ENCODE results near the gene DEFB121.
"Not testable (repeated sequence)": the region's sequence is repeated elsewhere in the genome, so short reads cannot be mapped to it uniquely, and the experiment has no call there.

Gene DEFB121

GRCh38 chr20:31415653-31416052 is 9.6 kb upstream of the DEFB121 start:
- Histone ChIP-seq H3K4me3 (ENCODE audit: low read length) (no peak overlapping the region), H3K9ac (ENCODE audit: low read length) (no peak overlapping the region), H3K27ac (ENCODE audit: low read depth, low read length) (no peak overlapping the region), H3K4me1 (ENCODE audit: control insufficient read depth, insufficient read depth, low read length) (no peaks in the 10 kb centered on the region), H3K36me3 (ENCODE audit: control insufficient read depth, insufficient read depth, low read length) (no peaks in the 10 kb centered on the region), H3K27me3 (ENCODE audit: control insufficient read depth, insufficient read depth, low read length) (no peaks in the 10 kb centered on the region)

- H3K27me3 ChIP-seq (ENCODE audit: control insufficient read depth, insufficient read depth, low read length), result no peaks in the 10 kb centered on the region
- H3K4me3 ChIP-seq (ENCODE audit: low read length), result no peak overlapping the region
- H3K36me3 ChIP-seq (ENCODE audit: control insufficient read depth, insufficient read depth, low read length), result no peaks in the 10 kb centered on the region
- no peak overlapping the region for H3K9ac ChIP-seq (ENCODE audit: low read length)
- H3K4me1 ChIP-seq (ENCODE audit: control insufficient read depth, insufficient read depth, low read length), result no peaks in the 10 kb centered on the region
- no peak overlapping the region for H3K27ac ChIP-seq (ENCODE audit: low read depth, low read length)
Observed at GRCh38 chr20:31414381-31414780, 8.4 kb upstream of the DEFB121 start.

GRCh38 chr20:31410011-31410410 is 4.0 kb upstream of the DEFB121 start:
- Histone ChIP-seq H3K27ac (ENCODE audit: low read depth, low read length) (no peak overlapping the region), H3K4me3 (ENCODE audit: low read length) (no peak overlapping the region), H3K27me3 (ENCODE audit: control insufficient read depth, insufficient read depth, low read length) (no peaks in the 10 kb centered on the region), H3K36me3 (ENCODE audit: control insufficient read depth, insufficient read depth, low read length) (no peaks in the 10 kb centered on the region), H3K9ac (ENCODE audit: low read length) (no peak overlapping the region), H3K4me1 (ENCODE audit: control insufficient read depth, insufficient read depth, low read length) (no peaks in the 10 kb centered on the region)

GRCh38 chr20:31403886-31404285 is 2.1 kb downstream of the DEFB121 start:
- Histone ChIP-seq H3K27me3 (ENCODE audit: control insufficient read depth, insufficient read depth, low read length) (no peaks in the 10 kb centered on the region), H3K27ac (ENCODE audit: low read depth, low read length) (no peak overlapping the region)

GRCh38 chr20:31394900-31395299 is 11.1 kb downstream of the DEFB121 start:
- H3K27ac ChIP-seq (ENCODE audit: low read depth, low read length), result no peak overlapping the region
- no peaks in the 10 kb centered on the region for H3K27me3 ChIP-seq (ENCODE audit: control insufficient read depth, insufficient read depth, low read length)
- no peak overlapping the region for H3K9ac ChIP-seq (ENCODE audit: low read length)
- no peak overlapping the region for H3K4me3 ChIP-seq (ENCODE audit: low read length)
- H3K36me3 ChIP-seq (ENCODE audit: control insufficient read depth, insufficient read depth, low read length), result no peaks in the 10 kb centered on the region
- no peaks in the 10 kb centered on the region for H3K4me1 ChIP-seq (ENCODE audit: control insufficient read depth, insufficient read depth, low read length)

More at GRCh38 chr20:31403886-31404285, 2.1 kb downstream of the DEFB121 start:
- Histone ChIP-seq H3K4me1 (ENCODE audit: control insufficient read depth, insufficient read depth, low read length) (no peaks in the 10 kb centered on the region), H3K36me3 (ENCODE audit: control insufficient read depth, insufficient read depth, low read length) (no peaks in the 10 kb centered on the region), H3K9ac (ENCODE audit: low read length) (no peak overlapping the region), H3K4me3 (ENCODE audit: low read length) (no peak overlapping the region)

- no peaks in the 10 kb centered on the region for H3K4me1 ChIP-seq (ENCODE audit: control insufficient read depth, insufficient read depth, low read length)
- no peak overlapping the region for H3K27ac ChIP-seq (ENCODE audit: low read depth, low read length)
- H3K36me3 ChIP-seq (ENCODE audit: control insufficient read depth, insufficient read depth, low read length), result no peaks in the 10 kb centered on the region
- peaks cover 5% of the 10 kb centered on the region for H3K27me3 ChIP-seq (ENCODE audit: control insufficient read depth, insufficient read depth, low read length)
- H3K4me3 ChIP-seq (ENCODE audit: low read length), result no peak overlapping the region
- no peak overlapping the region for H3K9ac ChIP-seq (ENCODE audit: low read length)
Observed at GRCh38 chr20:31392836-31393235, 13.2 kb downstream of the DEFB121 start.

GRCh38 chr20:31390490-31390889 is 15.5 kb downstream of the DEFB121 start, which contains the start of gene DEFB119:
Gene DEFB119, minus strand, starts transcription at chr20:31390590. Its CDS starts 107 bp downstream, at chr20:31390483.
- H3K27me3 ChIP-seq (ENCODE audit: control insufficient read depth, insufficient read depth, low read length), result peaks cover 5% of the 10 kb centered on the region

GRCh38 chr20:31374346-31374745 is 31.7 kb downstream of the DEFB121 start:
- Histone ChIP-seq H3K27ac (ENCODE audit: low read depth, low read length) (no peak overlapping the region), H3K9ac (ENCODE audit: low read length) (no peak overlapping the region), H3K4me3 (ENCODE audit: low read length) (no peak overlapping the region), H3K4me1 (ENCODE audit: control insufficient read depth, insufficient read depth, low read length) (no peaks in the 10 kb centered on the region), H3K36me3 (ENCODE audit: control insufficient read depth, insufficient read depth, low read length) (no peaks in the 10 kb centered on the region), H3K27me3 (ENCODE audit: control insufficient read depth, insufficient read depth, low read length) (no peaks in the 10 kb centered on the region)

More at GRCh38 chr20:31390490-31390889, 15.5 kb downstream of the DEFB121 start, which contains the start of gene DEFB119:
- Histone ChIP-seq H3K36me3 (ENCODE audit: control insufficient read depth, insufficient read depth, low read length) (no peaks in the 10 kb centered on the region), H3K4me3 (ENCODE audit: low read length) (no peak within 1 kb of the TSS), H3K9ac (ENCODE audit: low read length) (no peak within 1 kb of the TSS), H3K4me1 (ENCODE audit: control insufficient read depth, insufficient read depth, low read length) (no peaks in the 10 kb centered on the region), H3K27ac (ENCODE audit: low read depth, low read length) (no peak within 1 kb of the TSS)

GRCh38 chr20:31368301-31368700 is 37.7 kb downstream of the DEFB121 start, which contains the start of gene DEFB118:
Gene DEFB118, plus strand, starts transcription at chr20:31368601. Its CDS starts 50 bp downstream, at chr20:31368651.
- no peaks in the 10 kb centered on the region for H3K27me3 ChIP-seq (ENCODE audit: control insufficient read depth, insufficient read depth, low read length)
- no peaks in the 10 kb centered on the region for H3K36me3 ChIP-seq (ENCODE audit: control insufficient read depth, insufficient read depth, low read length)
- H3K9ac ChIP-seq (ENCODE audit: low read length), result no peak within 1 kb of the TSS
- H3K4me1 ChIP-seq (ENCODE audit: control insufficient read depth, insufficient read depth, low read length), result no peaks in the 10 kb centered on the region
- H3K4me3 ChIP-seq (ENCODE audit: low read length), result no peak within 1 kb of the TSS
- no peak within 1 kb of the TSS for H3K27ac ChIP-seq (ENCODE audit: low read depth, low read length)

- not testable (repeated sequence) for H3K4me3 ChIP-seq (ENCODE audit: low read length); H3K4me1 ChIP-seq (ENCODE audit: control insufficient read depth, insufficient read depth, low read length); H3K27me3 ChIP-seq (ENCODE audit: control insufficient read depth, insufficient read depth, low read length); H3K27ac ChIP-seq (ENCODE audit: low read depth, low read length); H3K36me3 ChIP-seq (ENCODE audit: control insufficient read depth, insufficient read depth, low read length); H3K9ac ChIP-seq (ENCODE audit: low read length)
Observed at GRCh38 chr20:31364272-31364671, 41.7 kb downstream of the DEFB121 start.

GRCh38 chr20:31363295-31363694 is 42.7 kb downstream of the DEFB121 start:
- no peaks in the 10 kb centered on the region for H3K36me3 ChIP-seq (ENCODE audit: control insufficient read depth, insufficient read depth, low read length)
- H3K4me3 ChIP-seq (ENCODE audit: low read length), result no peak overlapping the region
- H3K27ac ChIP-seq (ENCODE audit: low read depth, low read length), result no peak overlapping the region
- no peak overlapping the region for H3K9ac ChIP-seq (ENCODE audit: low read length)
- H3K4me1 ChIP-seq (ENCODE audit: control insufficient read depth, insufficient read depth, low read length), result no peaks in the 10 kb centered on the region
- no peaks in the 10 kb centered on the region for H3K27me3 ChIP-seq (ENCODE audit: control insufficient read depth, insufficient read depth, low read length)

- no peak overlapping the region for H3K4me3 ChIP-seq (ENCODE audit: low read length)
- H3K27ac ChIP-seq (ENCODE audit: low read depth, low read length), result no peak overlapping the region
- H3K4me1 ChIP-seq (ENCODE audit: control insufficient read depth, insufficient read depth, low read length), result no peaks in the 10 kb centered on the region
- no peak overlapping the region for H3K9ac ChIP-seq (ENCODE audit: low read length)
- H3K27me3 ChIP-seq (ENCODE audit: control insufficient read depth, insufficient read depth, low read length), result no peaks in the 10 kb centered on the region
- H3K36me3 ChIP-seq (ENCODE audit: control insufficient read depth, insufficient read depth, low read length), result no peaks in the 10 kb centered on the region
Observed at GRCh38 chr20:31355981-31356380, 50.0 kb downstream of the DEFB121 start.

Measured in rectal smooth muscle tissue (tissue), 1 donor.